Measurements from ENCODE around the gene HES5. TPM values are rescaled to one million over a fixed set of nuclear protein-coding genes. Genes with fewer than 3 reads are reported as not detected.

HES5 gene
- total and polyA plus RNA-seq, 2 donors (not counting 1 experiment from before 2014, with no cell fraction given) = not detected

GRCh38 chr1:2499986-2500596 is 30.0 kb downstream of the HES5 start:
- DNase-seq (ENCODE audit: low read depth in 2 of 2) = no peak
- H3K79me2 ChIP-seq (ENCODE audit: control insufficient read depth, insufficient read depth, low read length) = no peaks in the 10 kb centered on the region
- no peak overlapping the region for H3K9ac ChIP-seq (ENCODE audit: insufficient read depth, low read length)
- H3K9me3 ChIP-seq (ENCODE audit: control insufficient read depth, insufficient read depth, low read depth, low read length) = no peaks in the 10 kb centered on the region
- H3K27me3 ChIP-seq (ENCODE audit: control insufficient read depth, insufficient read depth, low read length) = peaks cover 23% of the 10 kb centered on the region
- H2AFZ ChIP-seq (ENCODE audit: low read length) = no peak overlapping the region
- H3K4me3 ChIP-seq (replicated peaks in 1 of 4; ENCODE audit: control extremely low read depth in 1 of 4, insufficient read depth in 1 of 4, low read depth in 3 of 4, low read length in 4 of 4) = no peak overlapping the region
- no peaks in the 10 kb centered on the region for H3K36me3 ChIP-seq (ENCODE audit: control insufficient read depth, insufficient read depth, low read length)
- H3K27ac ChIP-seq (ENCODE audit: insufficient read depth, low read length) = no peak overlapping the region
- no peaks in the 10 kb centered on the region for H3K4me1 ChIP-seq (ENCODE audit: control insufficient read depth, extremely low read depth, insufficient read depth, low read length)
- TF ChIP-seq CTCF (conservative IDR thresholded peaks at IDR 0.05 in 1 of 2, IDR thresholded peaks at IDR 0.05 in 1 of 2; ENCODE audit: low read depth in 1 of 2, low read length in 2 of 2) (no peak), EZH2 (IDR thresholded peaks at IDR 0.05; ENCODE audit: low read length, missing control alignments) (no peak)
- no peaks in the 10 kb centered on the region for H4K20me1 ChIP-seq (ENCODE audit: control insufficient read depth, extremely low read depth, insufficient read depth, low read length)
- no peak overlapping the region for H3K4me2 ChIP-seq (ENCODE audit: extremely low read depth, insufficient read depth, low read length)

- Histone ChIP-seq H4K20me1 (ENCODE audit: control insufficient read depth, extremely low read depth, insufficient read depth, low read length) (no peaks in the 10 kb centered on the region), H3K9ac (ENCODE audit: insufficient read depth, low read length) (no peak overlapping the region), H3K27me3 (ENCODE audit: control insufficient read depth, insufficient read depth, low read length) (peaks cover 16% of the 10 kb centered on the region), H3K4me2 (ENCODE audit: extremely low read depth, insufficient read depth, low read length) (no peak overlapping the region), H3K79me2 (ENCODE audit: control insufficient read depth, insufficient read depth, low read length) (no peaks in the 10 kb centered on the region), H3K36me3 (ENCODE audit: control insufficient read depth, insufficient read depth, low read length) (no peaks in the 10 kb centered on the region), H3K9me3 (ENCODE audit: control insufficient read depth, insufficient read depth, low read depth, low read length) (no peaks in the 10 kb centered on the region), H2AFZ (ENCODE audit: low read length) (no peak overlapping the region), H3K4me3 (replicated peaks in 1 of 4; ENCODE audit: control extremely low read depth in 1 of 4, insufficient read depth in 1 of 4, low read depth in 3 of 4, low read length in 4 of 4) (no peak overlapping the region), H3K27ac (ENCODE audit: insufficient read depth, low read length) (no peak overlapping the region), H3K4me1 (ENCODE audit: control insufficient read depth, extremely low read depth, insufficient read depth, low read length) (no peaks in the 10 kb centered on the region)
- no peak for TF ChIP-seq CTCF (conservative IDR thresholded peaks at IDR 0.05 in 1 of 2, IDR thresholded peaks at IDR 0.05 in 1 of 2; ENCODE audit: low read depth in 1 of 2, low read length in 2 of 2)
- no peak for TF ChIP-seq EZH2 (IDR thresholded peaks at IDR 0.05; ENCODE audit: low read length, missing control alignments)
- no peak for DNase-seq (ENCODE audit: low read depth in 2 of 2)
Measured at GRCh38 chr1:2499260-2499659, 30.8 kb downstream of the HES5 start.

GRCh38 chr1:2498648-2499047 is 31.4 kb downstream of the HES5 start:
- Histone ChIP-seq H4K20me1 (ENCODE audit: control insufficient read depth, extremely low read depth, insufficient read depth, low read length) (no peaks in the 10 kb centered on the region), H3K4me2 (ENCODE audit: extremely low read depth, insufficient read depth, low read length) (no peak overlapping the region), H3K36me3 (ENCODE audit: control insufficient read depth, insufficient read depth, low read length) (no peaks in the 10 kb centered on the region), H3K9me3 (ENCODE audit: control insufficient read depth, insufficient read depth, low read depth, low read length) (no peaks in the 10 kb centered on the region), H3K4me1 (ENCODE audit: control insufficient read depth, extremely low read depth, insufficient read depth, low read length) (no peaks in the 10 kb centered on the region), H3K27ac (ENCODE audit: insufficient read depth, low read length) (no peak overlapping the region), H3K9ac (ENCODE audit: insufficient read depth, low read length) (no peak overlapping the region), H3K4me3 (replicated peaks in 1 of 4; ENCODE audit: control extremely low read depth in 1 of 4, insufficient read depth in 1 of 4, low read depth in 3 of 4, low read length in 4 of 4) (no peak overlapping the region), H3K79me2 (ENCODE audit: control insufficient read depth, insufficient read depth, low read length) (no peaks in the 10 kb centered on the region), H3K27me3 (ENCODE audit: control insufficient read depth, insufficient read depth, low read length) (peaks cover 10% of the 10 kb centered on the region), H2AFZ (ENCODE audit: low read length) (no peak overlapping the region)
- TF ChIP-seq CTCF (conservative IDR thresholded peaks at IDR 0.05 in 1 of 2, IDR thresholded peaks at IDR 0.05 in 1 of 2; ENCODE audit: low read depth in 1 of 2, low read length in 2 of 2) = no peak
- TF ChIP-seq EZH2 (IDR thresholded peaks at IDR 0.05; ENCODE audit: low read length, missing control alignments) = no peak
- DNase-seq (ENCODE audit: low read depth in 2 of 2) = no peak

All from fibroblast of lung (primary cell).